Measurements from ENCODE around the gene C1orf167. TPM values are rescaled to one million over a fixed set of nuclear protein-coding genes. Genes with fewer than 3 reads are reported as not detected.

C1orf167 gene
- total RNA-seq, 1 donor from 2014 or later = not detected

DNA sequence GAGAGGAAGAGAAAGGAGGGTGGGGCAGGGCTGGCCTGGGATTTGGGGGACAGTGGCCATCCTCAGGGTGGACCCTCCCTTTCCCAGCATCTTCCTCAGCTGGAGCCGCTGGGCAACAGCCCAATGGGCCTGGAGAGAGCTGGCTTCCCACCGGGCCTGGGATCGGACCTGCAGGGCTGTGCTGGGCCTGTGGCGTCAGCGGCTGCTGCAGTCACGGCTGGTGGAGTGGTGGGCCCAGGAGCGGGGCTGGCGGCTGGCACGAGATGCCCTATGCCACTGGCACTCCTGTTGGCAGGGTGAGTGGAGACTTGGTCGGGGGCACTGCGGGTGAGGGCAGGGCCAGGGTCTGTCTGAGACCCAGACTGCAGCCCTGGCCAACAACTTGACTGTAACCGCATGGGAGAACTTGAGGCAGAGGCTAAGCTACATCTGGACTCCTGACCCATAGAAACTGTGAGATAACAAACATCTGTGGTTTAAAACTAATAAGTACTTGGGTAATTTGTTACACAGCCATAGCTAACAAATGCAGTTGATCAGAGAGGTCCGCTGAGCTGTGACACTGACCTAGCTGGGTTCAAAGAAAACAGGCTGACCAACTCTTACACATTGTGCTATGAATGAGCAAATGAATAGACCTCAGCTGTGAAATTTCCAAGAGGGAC is 17.9 kb downstream of the C1orf167 start:
- Mint-ChIP-seq H3K27ac (ENCODE audit: unreplicated experiment) (no peak overlapping the region), H3K36me3 (ENCODE audit: unreplicated experiment) (no peaks in the 10 kb centered on the region), H3K4me1 (ENCODE audit: low read depth, unreplicated experiment) (no peaks in the 10 kb centered on the region), H3K27me3 (ENCODE audit: unreplicated experiment) (no peaks in the 10 kb centered on the region), H3K4me3 (ENCODE audit: unreplicated experiment) (no peak overlapping the region), H3K9me3 (ENCODE audit: unreplicated experiment) (peaks cover 2% of the 10 kb centered on the region)
- no peak for DNase-seq
- TF ChIP-seq, protein P1, sequence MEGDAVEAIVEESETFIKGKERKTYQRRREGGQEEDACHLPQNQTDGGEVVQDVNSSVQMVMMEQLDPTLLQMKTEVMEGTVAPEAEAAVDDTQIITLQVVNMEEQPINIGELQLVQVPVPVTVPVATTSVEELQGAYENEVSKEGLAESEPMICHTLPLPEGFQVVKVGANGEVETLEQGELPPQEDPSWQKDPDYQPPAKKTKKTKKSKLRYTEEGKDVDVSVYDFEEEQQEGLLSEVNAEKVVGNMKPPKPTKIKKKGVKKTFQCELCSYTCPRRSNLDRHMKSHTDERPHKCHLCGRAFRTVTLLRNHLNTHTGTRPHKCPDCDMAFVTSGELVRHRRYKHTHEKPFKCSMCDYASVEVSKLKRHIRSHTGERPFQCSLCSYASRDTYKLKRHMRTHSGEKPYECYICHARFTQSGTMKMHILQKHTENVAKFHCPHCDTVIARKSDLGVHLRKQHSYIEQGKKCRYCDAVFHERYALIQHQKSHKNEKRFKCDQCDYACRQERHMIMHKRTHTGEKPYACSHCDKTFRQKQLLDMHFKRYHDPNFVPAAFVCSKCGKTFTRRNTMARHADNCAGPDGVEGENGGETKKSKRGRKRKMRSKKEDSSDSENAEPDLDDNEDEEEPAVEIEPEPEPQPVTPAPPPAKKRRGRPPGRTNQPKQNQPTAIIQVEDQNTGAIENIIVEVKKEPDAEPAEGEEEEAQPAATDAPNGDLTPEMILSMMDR (IDR thresholded peaks at IDR 0.05; ENCODE audit: partially characterized antibody, unreplicated experiment) = no peak

DNA sequence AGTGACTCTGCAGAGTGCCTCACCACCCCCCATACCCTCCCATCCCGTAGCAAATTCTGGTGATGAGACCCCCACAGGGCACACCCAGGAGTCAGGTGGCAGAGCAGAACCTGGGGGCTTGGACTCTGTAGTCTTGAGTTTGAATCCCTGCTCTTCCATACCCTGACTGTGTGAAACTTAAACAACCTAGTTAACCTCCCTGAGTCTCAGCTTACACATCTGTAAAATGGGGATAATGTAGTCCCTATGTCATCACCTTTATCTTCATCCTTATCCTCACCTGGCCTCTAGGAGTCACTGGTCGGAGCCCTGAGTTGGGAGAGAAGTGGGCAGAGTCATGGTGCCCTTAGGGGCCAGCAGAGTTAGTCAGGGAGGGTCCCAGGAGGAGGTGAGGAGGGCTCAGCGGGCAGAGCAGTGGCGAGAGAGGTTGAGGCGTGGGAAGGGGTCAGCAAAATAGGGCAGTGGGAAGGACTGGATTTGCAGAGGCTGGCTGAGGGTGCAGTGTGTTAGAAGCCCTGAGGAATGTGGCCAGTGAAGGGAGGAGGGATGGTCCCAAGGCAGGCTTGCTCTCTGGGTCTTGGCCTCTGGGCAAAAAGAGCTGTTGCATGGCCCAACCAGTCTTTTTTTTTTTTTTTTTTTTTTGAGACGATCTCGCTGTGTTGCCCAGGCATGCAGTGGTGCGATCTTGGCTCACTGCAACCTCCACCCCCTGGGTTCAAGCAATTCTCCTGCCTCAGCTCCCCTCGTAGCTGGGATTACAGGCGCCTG is 18.6 kb downstream of the C1orf167 start:
- peaks cover 2% of the 10 kb centered on the region for H3K4me1 Mint-ChIP-seq (ENCODE audit: low read depth, unreplicated experiment)

DNA sequence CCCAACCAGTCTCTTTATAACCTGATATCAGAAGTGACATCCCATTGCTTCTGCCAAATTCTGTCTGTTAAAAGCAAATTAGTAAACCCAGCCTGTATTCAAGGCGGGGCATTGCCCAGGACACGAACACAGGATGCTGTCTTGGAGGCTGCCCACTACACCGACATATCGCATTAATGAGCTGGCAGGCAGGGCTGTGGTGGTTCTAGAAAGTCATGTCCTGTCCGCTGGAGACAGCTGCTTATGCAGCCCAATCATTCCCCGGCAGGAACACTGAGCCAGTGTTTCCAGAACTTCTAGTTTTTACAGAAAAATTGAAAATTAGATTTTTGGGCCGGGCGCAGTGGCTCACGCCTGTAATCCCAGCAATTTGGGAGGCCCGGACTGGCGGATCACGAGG is 19.3 kb downstream of the C1orf167 start:
- TF ChIP-seq, protein P1 (IDR thresholded peaks at IDR 0.05; ENCODE audit: partially characterized antibody, unreplicated experiment) = no peak
- Mint-ChIP-seq H3K4me3 (ENCODE audit: unreplicated experiment) (no peak overlapping the region), H3K36me3 (ENCODE audit: unreplicated experiment) (no peaks in the 10 kb centered on the region), H3K27me3 (ENCODE audit: unreplicated experiment) (no peaks in the 10 kb centered on the region), H3K27ac (ENCODE audit: unreplicated experiment) (no peak overlapping the region), H3K9me3 (ENCODE audit: unreplicated experiment) (peaks cover 4% of the 10 kb centered on the region), H3K4me1 (ENCODE audit: low read depth, unreplicated experiment) (peaks cover 2% of the 10 kb centered on the region)
- DNase-seq = no peak

More for the DNA sequence above, 18.6 kb downstream of the C1orf167 start:
- no peaks in the 10 kb centered on the region for H3K36me3 Mint-ChIP-seq (ENCODE audit: unreplicated experiment)
- TF ChIP-seq, protein P1 (IDR thresholded peaks at IDR 0.05; ENCODE audit: partially characterized antibody, unreplicated experiment) = no peak
- H3K27me3 Mint-ChIP-seq (ENCODE audit: unreplicated experiment) = no peaks in the 10 kb centered on the region
- H3K27ac Mint-ChIP-seq (ENCODE audit: unreplicated experiment) = no peak overlapping the region
- no peak for DNase-seq
- peaks cover 2% of the 10 kb centered on the region for H3K9me3 Mint-ChIP-seq (ENCODE audit: unreplicated experiment)
- H3K4me3 Mint-ChIP-seq (ENCODE audit: unreplicated experiment) = no peak overlapping the region

DNA sequence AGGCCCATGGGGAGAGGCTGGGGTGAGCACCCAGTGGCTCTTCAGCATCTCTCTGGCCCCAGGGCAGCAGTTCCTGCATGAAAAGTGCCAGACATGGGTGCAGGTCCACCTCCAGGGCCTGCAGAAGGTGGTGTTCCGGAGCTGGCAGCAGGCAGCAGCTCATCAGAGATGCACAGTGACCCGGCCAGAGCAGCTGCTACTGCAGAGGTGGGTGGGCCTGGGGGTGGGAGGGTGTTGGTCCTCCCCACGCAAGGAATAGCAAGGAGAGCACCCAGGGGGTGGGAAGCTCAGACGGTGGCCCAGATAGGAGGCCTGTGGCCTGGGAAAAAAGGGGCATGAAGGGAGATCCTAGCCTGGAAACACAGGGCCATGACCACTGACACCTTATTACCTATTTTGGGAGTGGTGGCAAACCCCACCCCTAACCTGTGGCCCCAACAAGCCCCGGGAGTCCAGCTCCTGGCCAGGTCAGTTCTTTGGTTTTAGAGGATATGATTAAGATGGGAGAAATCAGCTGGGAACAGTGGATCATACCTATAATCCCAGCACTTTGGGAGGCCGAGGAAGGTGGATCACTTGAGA is 20.2 kb downstream of the C1orf167 start:
- Mint-ChIP-seq H3K4me1 (ENCODE audit: low read depth, unreplicated experiment) (peaks cover 2% of the 10 kb centered on the region), H3K36me3 (ENCODE audit: unreplicated experiment) (no peaks in the 10 kb centered on the region), H3K4me3 (ENCODE audit: unreplicated experiment) (no peak overlapping the region), H3K9me3 (ENCODE audit: unreplicated experiment) (peaks cover 2% of the 10 kb centered on the region), H3K27me3 (ENCODE audit: unreplicated experiment) (no peaks in the 10 kb centered on the region), H3K27ac (ENCODE audit: unreplicated experiment) (no peak overlapping the region)
- no peak for DNase-seq
- TF ChIP-seq, protein P1 (IDR thresholded peaks at IDR 0.05; ENCODE audit: partially characterized antibody, unreplicated experiment) = no peak
